NCI-H460 (cell line): ENCODE measurements around the gene MAGI1. TPM values are rescaled to one million over a fixed set of nuclear protein-coding genes. Genes with fewer than 3 reads are reported as not detected.

Experiments used
- DNase-seq: peaks from one replicate; pipeline ENCODE4 v3.0.0-alpha.2; 2016; ENCODE audit warnings: low read depth; ENCODE audit errors: extremely low read depth
- total RNA-seq: library from RNA; depleted of rRNA; stranded (reverse); fragments of >200 nt; shearing (Covaris generic); gene quantifications from 2 replicates; pipeline ENCODE4 v1.2.3, GENCODE V29; 2014

MAGI1 gene
- total RNA-seq, 1 experiment from 2014 or later: 1.7 TPM

DNA sequence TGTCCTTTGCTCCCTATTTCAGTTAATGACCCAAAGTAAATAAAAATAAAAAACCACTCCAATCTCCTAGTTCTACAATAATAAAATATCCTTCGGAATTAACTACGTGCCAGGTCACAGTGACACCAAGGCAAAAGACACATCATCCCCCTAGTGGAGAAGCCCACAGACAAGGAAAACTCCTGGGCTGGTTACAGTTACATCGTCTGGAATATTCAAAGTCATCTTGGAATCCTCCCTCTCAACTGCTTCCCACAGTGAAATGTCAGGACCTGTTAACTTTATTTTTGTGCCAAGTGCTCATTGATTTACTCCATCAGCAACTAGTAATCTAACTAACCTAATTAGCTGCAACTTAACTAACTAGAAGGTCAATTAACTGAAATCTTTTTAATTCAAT, 349.3 kb downstream of the MAGI1 start:
- DNase-seq: no peak

DNA sequence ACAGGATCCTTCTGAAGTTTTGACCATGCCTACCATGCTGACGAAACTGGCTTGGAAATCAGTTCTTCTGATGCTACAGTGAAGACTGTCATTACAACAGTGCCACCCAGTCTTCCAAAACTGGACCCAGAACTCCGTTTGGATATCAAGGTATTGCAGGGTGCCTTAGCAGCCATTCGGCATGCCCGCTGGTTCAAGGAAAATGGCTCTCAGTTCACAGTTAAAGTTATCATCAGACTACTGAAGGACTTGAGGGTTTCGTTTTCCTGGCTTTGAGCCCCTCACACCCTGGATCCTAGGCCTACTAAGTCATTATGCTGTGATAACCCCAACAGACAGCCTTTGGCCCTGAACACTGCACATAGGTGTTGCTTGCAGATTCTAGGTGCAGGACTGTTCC, 351.0 kb downstream of the MAGI1 start:
- no peak for DNase-seq

DNA sequence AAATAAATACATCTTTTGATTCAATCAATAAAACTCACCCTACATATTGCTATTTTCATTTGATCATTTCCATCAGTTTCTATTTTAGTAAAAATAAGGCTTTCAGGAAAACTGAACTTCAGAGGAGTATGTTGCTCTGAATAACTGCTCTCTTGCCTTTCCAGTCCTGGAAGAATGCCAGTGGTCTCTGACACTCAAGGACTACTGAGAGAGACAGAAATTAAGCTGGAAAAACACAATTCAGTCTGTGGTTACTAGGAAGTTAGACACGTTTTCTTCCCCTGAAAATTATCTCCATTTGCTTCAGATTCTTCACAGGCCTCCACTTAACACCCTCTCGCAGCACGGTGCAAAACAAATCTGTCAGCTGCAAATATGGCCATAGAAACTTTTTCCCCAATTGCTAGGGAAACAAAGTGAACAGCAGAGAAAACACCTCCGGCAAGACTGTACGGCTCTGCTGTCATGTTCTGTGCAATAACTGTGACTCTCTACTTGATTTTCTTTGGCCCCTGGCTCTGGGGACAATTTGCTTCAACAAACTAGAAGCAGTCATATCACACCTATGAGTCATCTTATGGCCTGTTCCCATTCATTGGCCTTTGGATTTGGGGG, 353.0 kb downstream of the MAGI1 start:
- DNase-seq: no peak

DNA sequence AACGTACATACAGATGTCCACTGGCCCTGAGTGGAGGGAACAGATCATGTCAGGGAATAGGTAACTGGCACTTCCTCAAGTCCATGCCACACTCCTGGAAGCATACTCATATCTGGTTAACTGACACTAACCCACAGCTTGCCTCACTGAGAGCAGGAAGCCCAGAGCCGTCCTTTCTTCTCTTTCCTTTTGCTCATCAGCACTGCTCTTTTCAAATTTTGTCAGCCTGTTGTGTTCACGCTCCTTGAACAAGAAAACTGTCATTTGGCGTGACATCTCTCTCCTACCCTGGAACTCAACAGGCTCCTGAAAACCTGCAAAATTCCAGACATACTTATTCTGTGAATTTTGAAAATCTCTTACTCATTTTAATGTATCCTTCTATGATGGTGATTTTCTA, 360.2 kb downstream of the MAGI1 start:
- no peak for DNase-seq

DNA sequence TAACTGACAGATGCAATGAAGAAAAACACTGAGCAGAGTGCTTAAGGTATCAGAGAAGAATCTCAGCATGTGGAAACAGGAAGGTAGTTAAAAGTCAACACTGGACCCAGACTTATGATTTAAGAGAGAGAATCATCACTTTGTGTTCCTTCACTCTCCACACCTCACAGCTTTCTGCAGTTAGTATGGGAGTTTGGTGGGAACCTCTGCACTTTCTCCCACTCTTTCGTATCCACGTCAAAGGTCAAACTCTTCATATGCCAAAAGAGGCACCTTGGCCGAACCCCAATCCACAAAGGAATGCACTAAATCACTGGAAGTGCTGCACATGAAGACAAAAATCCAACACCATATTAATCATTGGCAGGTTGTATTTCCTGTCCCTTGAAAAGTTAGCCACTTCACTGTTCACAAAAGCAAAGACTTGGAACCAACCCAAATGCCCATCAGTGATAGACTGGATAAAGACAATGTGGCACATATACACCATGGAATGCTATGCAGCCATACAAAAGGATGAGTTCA, 361.2 kb downstream of the MAGI1 start:
- no peak for DNase-seq

DNA sequence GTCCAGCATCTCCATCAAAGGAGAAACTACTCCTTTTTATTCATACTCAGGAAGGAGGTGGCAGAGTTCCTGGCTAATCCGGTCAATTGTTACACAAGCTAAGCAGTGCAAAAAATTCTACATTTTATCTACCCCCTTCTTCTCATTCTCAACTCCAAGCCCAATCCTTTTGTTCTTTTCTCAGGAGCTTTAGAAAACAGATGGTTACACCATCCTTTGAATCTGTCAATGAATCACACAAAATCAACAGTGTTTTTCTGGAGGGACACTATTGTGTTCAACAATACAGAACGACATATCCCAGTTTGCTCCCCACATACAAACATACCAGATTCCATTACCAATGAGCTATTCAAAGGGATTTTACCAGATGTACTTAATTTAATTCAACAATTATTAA, 362.1 kb downstream of the MAGI1 start:
- no peak for DNase-seq

DNA sequence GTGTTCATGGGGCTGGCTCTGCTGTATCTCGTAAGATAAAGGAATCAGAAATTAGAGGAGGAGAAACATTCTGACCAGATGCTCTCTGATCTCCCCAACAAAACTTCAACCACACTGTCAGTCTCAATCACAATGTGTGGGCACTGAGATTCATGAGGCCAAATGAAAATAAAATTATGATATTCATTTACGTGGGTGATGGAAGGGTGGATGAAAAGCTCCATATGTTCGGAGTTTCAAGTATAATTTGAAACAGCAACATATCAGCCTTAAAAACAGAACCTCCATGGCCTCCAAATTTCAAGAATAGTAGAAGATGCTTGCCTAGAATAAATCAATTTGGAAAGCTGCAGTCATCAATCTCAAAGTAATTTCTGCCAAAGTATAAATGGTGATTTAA, 363.7 kb downstream of the MAGI1 start:
- no peak for DNase-seq

DNA sequence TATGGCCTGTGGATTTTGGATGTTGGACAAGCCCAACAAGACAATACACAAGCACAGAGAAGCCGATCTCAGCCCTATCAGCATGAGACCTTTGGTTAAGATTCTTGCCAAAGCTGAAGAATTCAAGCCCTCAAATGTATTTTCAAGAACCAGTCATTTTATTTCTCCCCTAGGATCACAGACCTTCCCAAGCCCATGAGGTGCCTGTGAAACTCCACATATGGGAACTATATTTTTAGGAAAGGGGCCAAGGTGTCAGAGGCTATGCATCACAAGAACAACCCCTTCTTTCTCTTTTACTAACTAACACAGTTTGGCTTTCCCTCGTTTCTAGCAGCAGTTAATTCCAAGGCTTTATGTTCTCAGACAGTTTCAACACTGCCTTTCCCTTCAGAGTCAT, 364.5 kb downstream of the MAGI1 start:
- DNase-seq: no peak

DNA sequence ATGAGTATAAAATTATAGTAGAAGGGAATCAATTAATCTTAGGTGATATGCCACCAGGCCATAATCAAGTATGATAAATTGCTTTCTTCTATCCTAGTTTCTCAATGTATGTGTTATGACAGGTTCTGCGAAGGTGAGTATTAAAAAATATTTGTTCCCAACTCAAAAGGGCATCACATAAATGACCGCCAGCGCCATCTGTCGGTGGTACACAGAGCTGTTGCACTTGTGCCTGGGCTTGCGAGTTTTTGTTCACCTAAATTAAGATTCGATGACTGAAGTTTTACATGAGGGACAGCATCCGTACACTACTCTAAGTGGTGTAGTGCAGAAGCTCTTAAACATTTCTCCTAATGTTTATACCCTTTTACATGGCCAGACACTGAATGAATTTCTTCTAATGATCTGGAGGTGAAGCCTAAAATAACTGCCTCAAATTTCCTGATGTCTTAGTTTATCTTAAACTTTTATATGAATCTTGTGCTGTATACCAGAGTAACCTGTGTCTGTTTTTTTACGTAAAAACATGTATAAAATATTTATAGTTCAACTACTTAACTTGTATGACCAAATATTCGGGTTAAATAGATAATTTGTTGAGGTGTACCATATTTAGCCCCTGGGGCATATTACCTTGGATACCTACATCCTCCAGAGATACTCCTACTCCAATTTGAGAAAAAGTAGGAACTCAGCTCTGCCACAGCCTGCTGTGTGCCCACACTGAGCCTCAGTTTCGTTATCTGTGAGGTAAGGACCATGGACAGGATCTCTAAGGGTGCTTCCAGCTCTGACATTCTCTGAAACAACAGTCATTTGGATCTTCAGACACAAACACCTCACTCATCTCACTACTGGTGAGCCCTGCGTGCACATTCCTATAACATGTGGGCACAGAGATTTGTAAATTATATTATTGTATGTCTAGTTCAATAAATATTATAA, 365.6 kb downstream of the MAGI1 start:
- DNase-seq: peak; percentile 24

DNA sequence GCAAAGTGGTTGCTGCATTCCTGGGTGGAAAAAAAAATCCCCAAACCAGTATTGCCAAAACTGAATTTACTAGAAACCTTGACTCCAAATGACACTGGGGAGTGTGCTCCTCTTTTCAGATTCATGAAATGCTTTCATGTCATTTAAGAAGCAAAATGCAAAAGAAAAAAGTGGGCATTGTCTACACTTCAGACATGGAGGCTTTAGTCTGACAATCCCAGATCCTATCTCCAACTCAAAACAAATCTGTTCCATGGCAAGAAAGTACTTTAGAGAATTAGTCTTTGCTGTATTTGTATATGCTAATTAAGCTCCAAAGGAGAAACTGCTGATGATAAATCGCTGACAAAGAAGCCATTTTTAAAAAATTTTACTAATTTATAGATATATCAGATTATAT, 366.7 kb downstream of the MAGI1 start:
- no peak for DNase-seq

DNA sequence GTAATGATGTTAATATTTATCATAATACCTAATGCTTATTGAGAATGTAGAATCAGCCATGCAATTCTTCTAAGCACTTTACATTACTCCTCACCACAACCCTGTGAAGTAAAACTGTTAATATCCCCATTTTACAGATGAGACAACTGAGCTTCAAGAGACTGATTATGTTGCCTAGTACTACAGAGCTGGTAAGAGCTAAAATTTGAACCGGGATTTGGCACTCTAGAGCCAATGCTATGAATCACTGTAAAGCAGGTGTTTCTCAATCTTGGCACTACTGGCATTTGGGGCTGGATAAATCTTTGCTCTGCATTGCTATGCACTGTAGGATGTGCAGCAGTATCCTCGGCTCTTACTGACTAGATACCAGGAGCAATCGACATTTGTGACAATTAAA, 367.7 kb downstream of the MAGI1 start:
- DNase-seq: no peak

DNA sequence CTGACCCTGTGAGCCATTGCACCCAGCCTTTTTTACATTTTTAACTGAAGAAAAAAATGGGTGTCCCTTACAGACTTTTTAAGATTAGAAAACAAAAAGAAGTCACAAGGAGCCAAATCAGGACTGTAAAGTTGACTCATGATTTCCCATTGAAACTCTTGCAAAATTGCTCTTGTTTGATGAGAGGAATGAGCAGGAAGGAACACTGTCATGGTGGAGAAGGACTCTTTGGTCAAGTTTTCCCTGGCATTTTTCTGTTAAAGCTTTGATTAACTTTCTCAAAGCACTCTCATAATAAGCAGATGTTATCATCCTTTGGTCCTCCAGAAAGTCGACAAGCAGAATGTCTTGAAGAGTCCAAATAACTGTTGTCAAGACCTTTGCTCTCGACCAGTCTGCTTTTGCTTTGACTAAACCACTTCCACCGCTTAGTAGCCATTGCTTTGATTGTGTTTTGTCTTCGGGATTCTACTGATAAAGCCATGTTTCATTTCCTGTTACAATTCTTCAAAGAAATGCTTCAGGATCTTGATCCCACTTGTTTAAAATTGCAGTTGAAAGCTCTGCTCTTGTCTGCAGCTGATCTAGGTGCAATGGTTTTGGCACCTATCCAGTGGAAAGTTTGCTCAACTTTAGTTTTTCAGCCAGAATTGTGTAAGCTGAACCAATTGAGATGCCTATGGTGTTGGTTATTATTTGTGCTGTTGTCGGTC, 369.4 kb downstream of the MAGI1 start:
- no peak for DNase-seq

DNA sequence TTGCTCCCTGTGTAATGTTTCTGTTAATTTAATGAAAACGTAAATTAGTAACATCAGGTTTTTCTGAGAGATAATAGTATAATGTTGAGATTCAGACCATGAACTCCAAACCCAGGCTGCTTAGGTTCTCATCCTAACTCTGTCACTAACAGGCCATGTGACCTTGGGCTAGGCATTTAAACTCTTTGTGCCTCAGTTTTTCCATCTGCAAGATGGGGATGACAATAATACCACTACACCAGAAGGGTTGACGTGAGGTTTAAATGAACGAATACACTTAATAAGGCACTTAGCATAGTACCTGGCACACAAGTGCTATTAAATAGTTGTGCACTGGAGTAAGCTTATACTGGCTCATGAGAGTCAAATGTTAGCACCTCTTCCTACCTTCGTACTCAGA, 370.8 kb downstream of the MAGI1 start:
- no peak for DNase-seq

DNA sequence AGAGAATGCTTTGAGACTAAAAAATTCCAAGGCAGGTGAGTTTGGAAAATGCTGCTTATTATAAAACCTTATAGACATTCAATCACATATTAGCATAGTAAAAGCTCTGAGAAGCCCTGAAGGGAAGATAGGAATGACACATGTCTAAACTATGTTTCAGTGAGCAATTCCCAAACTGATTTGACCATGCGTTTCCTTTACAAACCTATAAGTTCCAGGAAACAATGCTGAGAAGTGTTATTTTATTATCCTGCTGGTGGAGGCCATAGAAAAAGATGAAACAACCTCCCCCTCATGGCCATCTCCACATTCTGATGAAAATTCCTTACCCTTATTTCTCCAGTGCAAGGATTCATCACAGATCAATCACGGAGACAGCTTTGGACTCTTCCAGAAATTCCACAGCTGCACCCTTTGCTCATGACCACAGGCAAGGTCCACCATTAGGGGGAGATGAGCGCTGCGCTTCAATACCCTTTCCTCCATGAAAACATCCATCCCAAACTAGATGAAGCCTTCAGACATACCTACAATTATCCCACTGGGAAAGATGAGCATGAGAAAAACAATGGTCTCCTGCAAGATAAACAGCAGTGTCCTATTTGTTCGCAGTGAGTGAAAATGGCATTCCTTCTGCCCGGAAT, 372.1 kb downstream of the MAGI1 start:
- no peak for DNase-seq

DNA sequence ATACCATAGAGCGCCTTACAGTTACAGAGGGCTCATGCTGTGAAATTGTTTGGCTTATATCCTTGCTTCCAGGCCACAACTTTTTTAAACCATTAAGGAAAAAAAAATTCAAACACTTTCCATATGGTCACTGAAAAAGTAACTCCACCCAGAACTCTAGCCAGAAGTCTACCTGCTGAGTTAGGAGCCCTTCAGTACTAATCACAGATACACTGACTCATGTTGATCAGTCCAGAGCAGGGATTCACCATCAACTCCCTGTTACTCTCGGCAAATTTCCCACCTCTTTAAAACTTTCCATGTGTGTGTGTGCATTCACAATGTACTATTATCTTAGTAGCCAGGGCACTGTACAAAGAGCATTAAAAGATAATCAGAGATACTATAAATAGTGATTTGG, 372.8 kb downstream of the MAGI1 start:
- no peak for DNase-seq

DNA sequence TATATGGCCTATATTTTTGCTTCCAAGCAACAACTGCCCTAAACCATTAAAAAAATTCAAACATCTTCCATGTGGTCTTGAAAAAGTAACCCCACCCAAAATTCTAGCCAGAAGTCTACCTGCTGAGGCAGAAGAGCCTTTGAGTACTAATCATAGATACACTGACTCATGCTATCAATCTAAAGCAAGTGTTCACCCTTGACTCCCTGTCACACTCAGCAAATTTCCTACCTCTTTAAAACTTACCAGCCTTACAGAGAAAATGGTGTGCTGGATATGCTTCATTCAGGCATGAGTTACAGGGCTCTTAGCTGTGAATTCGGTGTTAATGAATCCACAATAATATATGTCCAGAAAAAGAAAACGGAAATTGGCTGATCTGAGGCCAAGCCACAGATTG, 373.8 kb downstream of the MAGI1 start:
- DNase-seq: no peak

DNA sequence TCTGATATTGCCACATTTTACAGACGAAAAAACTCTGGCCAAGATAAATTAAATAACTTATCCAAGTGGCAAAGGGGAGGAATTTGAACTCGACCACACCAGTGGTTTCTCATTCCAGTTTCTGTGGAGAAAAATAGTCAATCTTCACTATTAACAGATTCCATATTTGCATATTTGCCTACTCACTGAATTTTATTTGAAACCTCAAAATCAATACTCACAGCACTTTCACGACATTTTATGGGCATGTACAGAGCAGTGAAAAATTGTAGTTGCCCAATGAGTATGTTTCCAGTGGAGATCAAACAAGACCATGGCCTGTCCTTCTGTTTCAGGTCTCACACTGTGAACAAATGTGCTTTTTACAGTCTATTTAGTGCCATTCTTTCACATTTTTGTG, 374.3 kb downstream of the MAGI1 start:
- DNase-seq: no peak

DNA sequence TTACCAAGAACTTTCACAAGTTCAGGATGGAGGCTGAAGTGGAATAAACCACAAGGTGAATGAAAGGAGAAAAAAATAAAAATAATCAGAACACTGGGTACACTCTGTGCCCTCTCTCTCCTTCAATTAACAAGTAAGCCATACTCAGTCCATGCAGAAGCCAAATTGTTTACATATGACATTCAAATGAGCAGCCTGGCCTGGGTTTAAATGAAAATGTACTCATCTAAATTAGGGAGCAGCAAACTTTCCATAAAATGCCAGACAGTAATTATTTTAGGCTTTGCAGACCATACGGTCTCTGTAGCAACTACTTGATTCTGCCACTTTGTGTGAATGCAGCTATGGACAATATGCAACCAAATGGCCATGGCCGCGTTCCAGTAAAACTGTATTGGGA, 376.6 kb downstream of the MAGI1 start:
- DNase-seq: no peak

DNA sequence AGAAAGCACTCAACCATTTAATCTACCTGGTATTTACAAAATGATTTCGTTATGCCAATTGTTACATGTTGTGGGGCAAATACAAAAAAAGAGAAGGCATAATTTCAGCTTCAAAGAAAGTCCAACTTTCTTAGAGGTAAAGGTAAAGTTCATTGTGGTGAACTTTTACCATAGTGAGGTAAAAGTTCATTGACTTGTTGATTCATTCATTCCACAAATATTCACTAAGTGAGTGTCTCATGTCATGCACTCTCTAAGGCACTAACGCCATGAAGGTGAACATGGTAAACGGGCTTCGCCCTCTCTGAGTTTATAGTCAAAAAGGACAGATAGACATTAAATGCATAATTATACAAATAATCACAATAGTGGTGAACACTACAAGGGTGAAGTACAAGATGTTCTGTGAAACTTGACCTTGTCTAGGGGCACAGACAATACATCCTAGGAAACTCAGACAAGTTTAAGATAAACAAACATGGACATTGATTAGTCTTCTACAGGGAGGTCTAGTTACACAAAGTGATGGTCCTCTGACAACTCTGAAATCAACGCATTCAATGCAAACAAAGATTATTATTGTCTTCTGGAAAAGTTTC, 378.6 kb downstream of the MAGI1 start:
- DNase-seq: no peak

DNA sequence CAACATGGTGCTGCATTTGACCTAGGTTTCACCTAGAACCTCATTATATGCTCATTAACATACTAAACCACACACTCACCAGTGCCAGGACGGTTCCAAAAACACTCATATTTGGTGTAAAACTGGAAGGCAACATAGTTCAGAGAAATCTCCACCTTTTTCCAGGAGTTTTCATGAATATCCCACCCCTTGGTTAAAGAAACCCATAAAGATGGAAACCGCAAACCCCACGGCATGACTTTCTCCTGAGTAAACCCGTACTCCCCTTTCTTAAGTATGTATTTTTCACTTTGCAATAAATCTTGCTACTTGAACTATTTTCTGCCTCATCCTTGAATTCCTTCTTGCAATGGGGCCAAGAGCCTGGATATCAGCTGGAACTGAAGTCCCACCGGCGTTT, 379.3 kb downstream of the MAGI1 start:
- DNase-seq: no peak

DNA sequence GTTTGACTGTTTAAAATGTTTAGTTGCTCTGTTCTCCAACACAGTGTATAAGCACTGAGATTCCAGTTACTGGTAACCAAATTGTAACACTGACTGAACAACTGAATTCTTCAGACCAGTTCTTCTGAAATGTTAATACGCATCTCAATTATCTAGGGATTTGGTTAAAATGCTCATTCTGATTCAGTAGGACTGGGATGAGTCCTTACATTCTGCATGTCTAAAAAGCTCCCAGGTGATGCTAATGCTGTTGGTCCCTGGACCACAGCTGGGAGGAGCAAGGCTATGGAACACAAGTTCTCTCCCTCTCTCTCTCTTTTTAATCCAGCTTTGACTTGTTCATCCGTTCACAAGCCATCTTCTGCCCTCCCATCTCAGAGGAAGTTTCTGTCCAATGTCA, 380.3 kb downstream of the MAGI1 start:
- DNase-seq: no peak
